ENCODE measurements around the gene HTT.
"Not testable (repeated sequence)": the region's sequence is repeated elsewhere in the genome, so short reads cannot be mapped to it uniquely, and the experiment has no call there.

The HTT gene

GRCh38 chr4:3046623-3047022 lies 27.9 kb upstream of the HTT start:
- no peak for DNase-seq

GRCh38 chr4:3047464-3048286 lies 26.8 kb upstream of the HTT start:
- peak; percentile 6 for DNase-seq

DNA sequence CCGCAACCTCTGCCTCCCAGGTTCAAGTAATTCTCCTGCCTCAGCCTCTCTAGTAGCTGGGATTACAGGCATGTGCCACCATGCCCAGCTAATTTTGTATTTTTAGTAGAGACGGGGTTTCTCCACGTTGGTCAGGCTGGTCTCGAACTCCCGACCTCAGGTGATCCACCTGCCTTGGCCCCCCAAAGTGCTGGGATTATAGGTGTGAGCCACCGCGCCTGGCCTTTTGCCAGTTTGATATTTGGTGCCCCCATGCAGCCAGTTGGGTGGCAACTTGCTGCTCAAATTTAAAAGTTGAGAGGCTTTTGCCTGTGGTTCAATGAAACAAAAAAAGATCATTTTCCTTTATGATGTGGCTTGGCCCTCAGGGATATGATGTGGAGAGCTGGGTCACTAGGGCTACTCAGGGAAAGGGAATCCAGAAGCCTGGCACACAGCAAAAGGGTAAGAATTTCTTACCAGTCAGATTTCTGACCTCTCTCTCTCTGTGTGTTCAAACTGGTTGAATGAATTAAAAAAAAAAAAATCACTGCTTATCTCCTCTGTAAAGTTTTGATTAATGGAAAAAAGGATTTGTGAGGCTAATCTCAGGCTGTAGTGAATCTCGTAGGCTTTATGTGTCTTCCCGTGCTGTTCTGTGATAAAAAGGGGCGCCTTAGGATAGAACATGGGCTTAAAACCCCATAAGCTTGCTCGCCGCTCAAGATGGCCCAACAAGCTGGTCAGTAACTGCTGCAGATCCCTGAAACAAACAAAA lies 23.2 kb upstream of the HTT start:
- DNase-seq, result not testable (repeated sequence)

GRCh38 chr4:3054169-3054759 lies 20.2 kb upstream of the HTT start:
- no peak for DNase-seq

DNA sequence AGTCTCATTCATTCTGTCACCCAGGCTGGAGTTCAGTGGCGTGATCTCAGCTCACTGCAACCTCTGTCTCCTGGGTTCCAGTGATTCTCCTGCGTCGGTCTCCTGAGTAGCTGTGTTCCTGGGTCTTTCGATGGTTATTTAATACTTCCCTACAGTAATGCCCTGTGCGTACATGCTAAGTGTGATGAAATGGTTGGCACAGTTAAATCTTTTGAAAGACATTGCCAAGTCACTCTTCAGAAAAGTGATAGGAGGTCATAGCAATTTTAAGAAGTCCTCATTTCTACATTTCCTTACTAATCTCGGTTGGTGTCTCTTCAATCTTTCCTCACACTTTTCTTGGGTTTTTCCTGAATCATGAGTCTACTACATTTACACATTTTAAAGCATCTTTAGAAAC lies 14.5 kb upstream of the HTT start:
- no peak for DNase-seq

DNA sequence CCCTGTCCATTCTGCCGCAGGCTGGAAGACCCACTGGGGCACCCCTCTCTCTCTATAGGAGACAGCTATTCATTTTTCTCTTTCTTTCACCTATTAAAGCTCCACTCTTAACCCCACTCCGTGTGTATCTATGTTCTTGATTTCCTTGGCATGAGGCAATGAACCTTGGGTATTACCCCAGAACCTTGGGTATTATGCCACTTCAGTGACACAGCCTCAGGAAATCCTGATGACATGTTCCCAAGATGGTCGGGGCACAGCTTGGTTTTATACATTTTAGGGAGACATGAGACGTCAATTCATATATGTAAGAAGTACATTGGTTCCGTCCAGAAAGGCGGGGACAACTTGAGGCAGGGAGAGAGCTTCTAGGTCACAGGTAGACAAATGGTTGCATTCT lies 13.5 kb upstream of the HTT start:
- no peak for DNase-seq

GRCh38 chr4:3062471-3062870 lies 12.0 kb upstream of the HTT start:
- no peak for DNase-seq

DNA sequence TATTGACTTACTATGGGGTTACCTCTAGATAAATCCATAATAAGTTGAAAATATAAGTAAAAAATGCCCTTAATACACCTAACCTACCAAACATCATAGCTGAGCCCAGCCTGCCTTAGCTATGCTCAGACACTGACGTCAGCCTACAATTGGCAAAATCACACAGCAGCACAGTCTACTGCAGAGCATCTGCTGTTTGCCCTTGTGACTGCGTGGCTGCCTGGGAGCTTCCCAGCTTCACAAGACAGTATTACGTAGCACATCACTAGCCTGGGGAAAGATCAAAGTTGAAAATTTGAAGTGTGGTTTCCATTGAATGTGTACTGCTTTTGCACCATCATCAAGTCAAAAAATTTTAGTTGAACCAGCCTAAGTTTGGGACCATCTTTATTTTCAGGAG lies 8.9 kb upstream of the HTT start:
- DNase-seq, result no peak

- DNase-seq, result no peak
Observed at GRCh38 chr4:3066836-3067400, 7.6 kb upstream of the HTT start.

DNA sequence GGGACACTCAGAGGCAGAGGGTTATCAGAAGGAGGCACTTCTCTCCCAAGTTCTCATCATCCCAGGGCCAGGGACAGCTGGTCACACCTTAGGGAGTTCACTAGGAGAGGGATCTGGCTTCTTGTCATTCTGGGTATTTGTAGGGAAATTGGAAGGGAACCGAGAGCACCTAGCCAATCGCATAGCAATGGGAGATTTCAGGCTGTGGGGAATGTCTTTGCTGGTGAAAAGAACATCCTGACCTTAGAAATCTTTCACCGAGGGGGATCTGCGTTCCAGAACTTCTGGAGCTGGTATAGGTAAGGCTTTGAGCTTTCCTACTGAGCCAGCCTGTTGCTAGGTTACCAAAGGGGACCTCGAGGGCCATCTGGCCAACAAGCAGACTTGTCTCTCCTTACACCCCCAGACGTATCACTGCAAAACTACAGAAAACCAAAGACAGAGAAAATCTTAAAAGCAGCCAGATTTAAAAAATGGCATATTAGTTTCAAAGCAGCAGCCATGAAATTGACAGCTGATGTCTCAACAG lies 6.9 kb upstream of the HTT start:
- no peak for DNase-seq

GRCh38 chr4:3069661-3070199 lies 4.8 kb upstream of the HTT start:
- DNase-seq, result no peak

GRCh38 chr4:3070709-3071500 lies 3.6 kb upstream of the HTT start:
- no peak for DNase-seq

GRCh38 chr4:3071811-3072210 lies 2.7 kb upstream of the HTT start:
- no peak for DNase-seq

GRCh38 chr4:3073158-3074077 lies 1.1 kb upstream of the HTT start:
- DNase-seq, result no peak

DNA sequence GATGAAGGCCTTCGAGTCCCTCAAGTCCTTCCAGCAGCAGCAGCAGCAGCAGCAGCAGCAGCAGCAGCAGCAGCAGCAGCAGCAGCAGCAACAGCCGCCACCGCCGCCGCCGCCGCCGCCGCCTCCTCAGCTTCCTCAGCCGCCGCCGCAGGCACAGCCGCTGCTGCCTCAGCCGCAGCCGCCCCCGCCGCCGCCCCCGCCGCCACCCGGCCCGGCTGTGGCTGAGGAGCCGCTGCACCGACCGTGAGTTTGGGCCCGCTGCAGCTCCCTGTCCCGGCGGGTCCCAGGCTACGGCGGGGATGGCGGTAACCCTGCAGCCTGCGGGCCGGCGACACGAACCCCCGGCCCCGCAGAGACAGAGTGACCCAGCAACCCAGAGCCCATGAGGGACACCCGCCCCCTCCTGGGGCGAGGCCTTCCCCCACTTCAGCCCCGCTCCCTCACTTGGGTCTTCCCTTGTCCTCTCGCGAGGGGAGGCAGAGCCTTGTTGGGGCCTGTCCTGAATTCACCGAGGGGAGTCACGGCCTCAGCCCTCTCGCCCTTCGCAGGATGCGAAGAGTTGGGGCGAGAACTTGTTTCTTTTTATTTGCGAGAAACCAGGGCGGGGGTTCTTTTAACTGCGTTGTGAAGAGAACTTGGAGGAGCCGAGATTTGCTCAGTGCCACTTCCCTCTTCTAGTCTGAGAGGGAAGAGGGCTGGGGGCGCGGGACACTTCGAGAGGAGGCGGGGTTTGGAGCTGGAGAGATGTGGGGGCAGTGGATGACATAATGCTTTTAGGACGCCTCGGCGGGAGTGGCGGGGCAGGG lies 568 bp downstream of the HTT start:
- peak; percentile 41 for DNase-seq

DNA sequence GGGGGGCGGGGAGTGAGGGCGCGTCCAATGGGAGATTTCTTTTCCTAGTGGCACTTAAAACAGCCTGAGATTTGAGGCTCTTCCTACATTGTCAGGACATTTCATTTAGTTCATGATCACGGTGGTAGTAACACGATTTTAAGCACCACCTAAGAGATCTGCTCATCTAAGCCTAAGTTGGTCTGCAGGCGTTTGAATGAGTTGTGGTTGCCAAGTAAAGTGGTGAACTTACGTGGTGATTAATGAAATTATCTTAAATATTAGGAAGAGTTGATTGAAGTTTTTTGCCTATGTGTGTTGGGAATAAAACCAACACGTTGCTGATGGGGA lies 1.1 kb downstream of the HTT start:
- no peak for DNase-seq

- DNase-seq, result no peak
Observed at GRCh38 chr4:3077796-3078195, 3.3 kb downstream of the HTT start.

- no peak for DNase-seq
Observed at GRCh38 chr4:3079694-3080123, 5.2 kb downstream of the HTT start.

- DNase-seq, result no peak
Observed at GRCh38 chr4:3082925-3083515, 8.5 kb downstream of the HTT start.

DNA sequence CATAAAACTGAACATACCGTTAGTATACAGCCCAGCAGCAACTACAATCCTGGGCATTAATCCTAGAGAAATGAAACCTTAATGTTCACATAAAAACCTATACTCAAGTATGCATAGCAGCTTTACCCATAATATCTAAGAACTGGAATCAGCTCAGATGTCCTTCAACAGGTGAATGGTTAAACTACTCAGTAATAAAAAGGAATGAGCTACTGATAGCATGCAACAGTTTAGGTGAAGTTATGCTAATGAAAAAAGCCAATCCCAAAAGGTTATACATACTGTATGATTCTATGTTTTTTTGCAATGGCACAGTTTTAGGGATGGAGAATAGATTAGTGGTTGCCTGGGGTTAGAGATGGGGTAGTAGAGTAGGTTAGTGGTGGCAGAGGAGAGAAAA lies 9.3 kb downstream of the HTT start:
- DNase-seq, result no peak

Measured in kidney glomerular epithelial cell (primary cell).